K562 (cell line): ENCODE results near the gene PCDHGA4. TPM values are rescaled to one million over a fixed set of nuclear protein-coding genes. Genes with fewer than 3 reads are reported as not detected.

Experiments
- ATAC-seq: fragments of 200-7000 bp; cut with Tn5 transposase; 3 replicates; pipeline ENCODE4 v1.9.1; 2020; ENCODE audit warnings: moderate library complexity
- BruUV-seq: library from RNA; stranded (reverse); fragments of 400-500 nt; replicated peaks from 2 replicates; lab custom pipeline; 2021; lab: Mats Ljungman, UMichigan
- CTCF ChIA-PET: fragments of 300-600 bp; formaldehyde crosslinking; extraction: SDS; loops from one replicate; lab custom pipeline; 2021; ENCODE audit warnings: low intra/inter-chr PET ratio; lab: Yijun Ruan, JAX
- POLR2A ChIA-PET: fragments of 300-600, 350-650 bp; sonication (Branson Sonifier 250); formaldehyde crosslinking; extraction: SDS; loops from one replicate; lab custom pipeline; 2021; ENCODE audit warnings: antibody characterized with exemption, inconsistent platforms; lab: Yijun Ruan, JAX
- DNase-seq, 4 experiments: peaks; one replicate each; pipeline versions ENCODE4 v3.0.0 to v3.0.0-alpha.2; 2011 to 2018; ENCODE audit warnings: low spot score in 3 of 4, mixed read lengths in 3 of 4; ENCODE audit errors: extremely low read depth in 1 of 4
- FAIRE-seq: peaks from 2 replicates; lab custom pipeline; 2011; peaks lifted over from hg19 to GRCh38; lab: Jason Lieb, UNC
- H2AFZ ChIP-seq: 2 replicates; pipeline ENCODE4 v1.6.0; 2011; ENCODE audit warnings: low read depth, low read length, control low read depth, inconsistent platforms
- H3K27ac ChIP-seq: fragments of 200-600 bp; 3 replicates; pipeline ENCODE4 v1.8.0; 2011; ENCODE audit warnings: low read depth, mild to moderate bottlenecking, control low read depth, inconsistent platforms, low read length, moderate library complexity, mixed read lengths; ENCODE audit errors: extremely low read depth
- H3K27me3 ChIP-seq, 2 experiments: fragments of 300-600 bp in 1 of 2; 2 replicates in 1 of 2; 3 replicates in 1 of 2; pipeline versions ENCODE4 v1.6.0 to v1.8.0; 2011; ENCODE audit warnings: inconsistent platforms in 2 of 2, low read length in 2 of 2, mild to moderate bottlenecking in 1 of 2, mixed read lengths in 1 of 2, moderate library complexity in 1 of 2; ENCODE audit not compliant: control insufficient read depth in 2 of 2, insufficient read depth in 2 of 2
- H3K36me3 ChIP-seq: fragments of 300-600 bp; 3 replicates; pipeline ENCODE4 v1.8.0; 2011; ENCODE audit warnings: mild to moderate bottlenecking, low read length, inconsistent platforms; ENCODE audit not compliant: control insufficient read depth, insufficient read depth
- H3K4me1 ChIP-seq, 2 experiments: fragments of 200-600 bp in 1 of 2; replicated peaks in 1 of 2; 2 replicates in 1 of 2; 3 replicates in 1 of 2; pipeline versions ENCODE4 v1.5.1 to v1.8.0; 2011; ENCODE audit warnings: inconsistent platforms in 2 of 2, low read length in 2 of 2, mild to moderate bottlenecking in 1 of 2, mixed read lengths in 1 of 2, moderate library complexity in 1 of 2; ENCODE audit not compliant: control insufficient read depth in 2 of 2, insufficient read depth in 2 of 2
- H3K4me2 ChIP-seq: 2 replicates; pipeline ENCODE4 v1.6.1; 2011; ENCODE audit warnings: low read length, control low read depth, inconsistent platforms, mixed read lengths; ENCODE audit not compliant: insufficient read depth
- H3K4me3 ChIP-seq: fragments of 200-600 bp; sonication (generic), shearing (Covaris generic); 2 replicates; pipeline ENCODE4 v1.5.1; 2016; ENCODE audit warnings: control low read depth, inconsistent platforms
- H3K79me2 ChIP-seq: fragments of 200-600 bp; 3 replicates; pipeline ENCODE4 v1.8.0; 2011; ENCODE audit warnings: low read length, inconsistent platforms; ENCODE audit not compliant: control insufficient read depth, insufficient read depth
- H3K9ac ChIP-seq, 2 experiments: 2 replicates each; pipeline versions ENCODE4 v1.6.0 to v1.6.1; 2011; ENCODE audit warnings: low read depth in 2 of 2, low read length in 2 of 2, control low read depth in 1 of 2, inconsistent platforms in 1 of 2, mild to moderate bottlenecking in 1 of 2, mixed read lengths in 1 of 2; ENCODE audit not compliant: insufficient read depth in 1 of 2
- H3K9me1 ChIP-seq: one replicate; pipeline ENCODE4 v1.6.0; 2011; ENCODE audit warnings: inconsistent platforms, mild to moderate bottlenecking, low read length, moderate library complexity; ENCODE audit not compliant: control insufficient read depth, insufficient read depth
- H3K9me3 ChIP-seq: replicated peaks from 2 replicates; pipeline ENCODE4 v1.5.1; 2011; ENCODE audit warnings: low read depth, low read length, inconsistent platforms; ENCODE audit not compliant: control insufficient read depth, insufficient read depth
- H4K20me1 ChIP-seq: replicated peaks from 2 replicates; pipeline ENCODE4 v1.6.1; 2011; ENCODE audit warnings: low read length, inconsistent platforms, mixed read lengths; ENCODE audit not compliant: control insufficient read depth, insufficient read depth
- CBX3 ChIP-seq, 2 experiments: IDR thresholded peaks; 1 replicate in 1 of 2; 2 replicates in 1 of 2; pipeline ENCODE4 v1.6.1; 2012; ENCODE audit warnings: inconsistent platforms in 2 of 2, low read length in 2 of 2, borderline replicate concordance in 1 of 2, control low read depth in 1 of 2
- HMGXB4 ChIP-seq: sonication (generic); formaldehyde crosslinking; IDR thresholded peaks from 2 replicates; pipeline ENCODE4 v1.8.1; 2023; ENCODE audit warnings: mild to moderate bottlenecking, missing genetic modification reagents
- RREB1 ChIP-seq: fragments of 250-450 bp; sonication (Bioruptor Pico); IDR thresholded peaks from 2 replicates; pipeline ENCODE4 v1.4.0; 2020
- UBTF ChIP-seq, 2 experiments: IDR thresholded peaks; 2 replicates each; pipeline ENCODE4 v1.6.1; 2012; ENCODE audit warnings: improper control_type of control experiment in 2 of 2, low read depth in 2 of 2, low read length in 2 of 2, borderline replicate concordance in 1 of 2
- WGBS: fragments of 100-300 bp; shearing (Covaris generic); methylation state at CpG from one replicate; pipeline ENCODE4 v1.1.6; 2016; ENCODE audit warnings: low coverage, mixed read lengths; ENCODE audit not compliant: insufficient coverage; ENCODE audit errors: missing lambda C conversion rate; 5-methylcytosine and 5-hydroxymethylcytosine counted together
- in situ Hi-C: fragments of 300-500 bp; cut with MboI; formaldehyde crosslinking; loops from 4 replicates; pipeline ENCODE4 v1.15.0; 2018; ENCODE audit warnings: inconsistent platforms, mixed read lengths
- intact Hi-C: fragments of 100-400 bp; cut with micrococcal nuclease; formaldehyde crosslinking; loops from 2 replicates; pipeline ENCODE4 v1.14.2; 2022
- polyA plus RNA-seq, 8 experiments: library from polyadenylated mRNA; depleted of rRNA in 4 of 8; stranded (reverse) in 5 of 8; unstranded in 3 of 8; fragments of >200 nt; fragmentation: Nextera tagmentation in 2 of 8; fragmentation: Illumina TruSeq in 1 of 8; extraction: Ambion mirVana in 2 of 8; extraction: Trizol in 1 of 8; gene quantifications; 2 replicates each; pipeline versions ENCODE4 v1.2.1 to v1.2.3, GENCODE V29; 2011 to 2014; ENCODE audit warnings: inconsistent platforms in 1 of 8, missing spikeins in 1 of 8
- total RNA-seq, 7 experiments: library from RNA; depleted of rRNA in 6 of 7; stranded (reverse); fragments of >200 nt in 6 of 7; fragmentation: Illumina TruSeq in 2 of 7; extraction: Trizol in 2 of 7; gene quantifications; 2 replicates each; pipeline versions ENCODE4 v1.2.1 to v1.2.3, GENCODE V29; 2011 to 2021; ENCODE audit warnings: low replicate concordance in 1 of 7

Gene PCDHGA4
- total and polyA plus RNA-seq, 9 of the 15 experiments (the other 6 are each of a cell fraction or from before 2014, with no cell fraction given) = 0.12 to 0.40 (median 0.36) TPM; not detected in 2

GRCh38 chr5:141319699-141320098, 35.1 kb upstream of the PCDHGA4 start:
- WGBS = 38% methylated on average over 5 of the region's 5 CpGs
- Histone ChIP-seq H3K4me1 (peaks cover 0 to 9% of the 10 kb centered on the region in 2 experiments; a peak in 1 of 5 replicates), H4K20me1 (no peaks in the 10 kb centered on the region), H3K79me2 (peaks cover 29% of the 10 kb centered on the region), H3K9me1 (no peaks in the 10 kb centered on the region), H3K36me3 (peaks cover 26% of the 10 kb centered on the region), H3K27me3 (no peaks in the 10 kb centered on the region), H2AFZ (no peak overlapping the region), H3K9ac (peak overlapping the region in 1 of 2 experiments; percentile 93; a peak in 2 of 4 replicates), H3K27ac (peak overlapping the region; percentile 92), H3K4me2 (peak overlapping the region; percentile 85), H3K9me3 (peaks cover 22% of the 10 kb centered on the region), H3K4me3 (peak overlapping the region; percentile 70)
- ATAC-seq (no peak), DNase-seq (no peak), FAIRE-seq (no peak)
- no TSS peak for BruUV-seq
- in situ Hi-C loops = no loop called here
- ChIA-PET POLR2A (interaction anchor here (0.7 to 1.9 kb wide), 11 partner anchors 8 to 633 kb away, joined by 3 to 14 read pairs (median 5); partner anchors contain the start of genes PCDHGA1 and PCDHGB3), CTCF (interaction anchor here (0.7 to 1.6 kb wide), 3 partner anchors 240 to 245 kb away, joined by 3 to 4 read pairs (median 3); no protein-coding TSS in a partner anchor)
- TF ChIP-seq RREB1 (CRISPR knock-in tag) = no peak
- TF ChIP-seq CBX3 (IDR thresholded peaks at IDR 0.05; ENCODE audit: borderline replicate concordance in 1 of 2, low read length in 2 of 2) = peak in 1 of 2 experiments; percentile 52; a peak in 1 of 3 replicates
- no peak for TF ChIP-seq UBTF (IDR thresholded peaks at IDR 0.05; ENCODE audit: borderline replicate concordance in 1 of 2, low read depth in 2 of 2, low read length in 2 of 2)
- 0 out of 2 replicates have a peak, but pooled peaks have one; percentile 3 for TF ChIP-seq HMGXB4
- intact Hi-C loops = loop anchor here (10.0 kb wide), 1 partner anchor 105 kb away; the partner anchor contains the start of gene PCDHB13
